B cell (primary cell): ENCODE measurements around the gene PIGW.

Experiments used
- CTCF ChIP-seq: fragments of 200-600 bp; IDR thresholded peaks from one replicate; pipeline ENCODE4 v1.8.0; 2022; ENCODE audit warnings: antibody characterized with exemption, mild to moderate bottlenecking
- EZH2 ChIP-seq: IDR thresholded peaks from 2 replicates; pipeline ENCODE4 v1.6.1; 2012; ENCODE audit warnings: borderline replicate concordance, low read depth, mild to moderate bottlenecking, moderate library complexity, low read length; ENCODE audit not compliant: insufficient read depth, poor library complexity, severe bottlenecking

GRCh38 chr17:36544307-36545076 lies 9.7 kb downstream of the PIGW start, which contains the start of gene GGNBP2:
- TF ChIP-seq CTCF: no peak
- no peak for TF ChIP-seq EZH2
